NB4 (cell line): Measurements from ENCODE around the gene TMPRSS9.

Source experiments
- CTCF ChIP-seq: IDR thresholded peaks from one replicate; pipeline ENCODE4 v1.5.1; 2012; ENCODE audit warnings: low read depth, low read length
- MAX ChIP-seq: IDR thresholded peaks from 2 replicates; pipeline ENCODE4 v1.6.1; 2011; ENCODE audit warnings: low read depth, low read length
- MYC ChIP-seq: IDR thresholded peaks from 2 replicates; pipeline ENCODE4 v1.6.1; 2011; ENCODE audit warnings: low read depth, low read length
- POLR2A ChIP-seq: IDR thresholded peaks from 2 replicates; pipeline ENCODE4 v1.6.1; 2011; ENCODE audit warnings: mild to moderate bottlenecking; ENCODE audit not compliant: insufficient read length; ENCODE audit errors: extremely low read depth

- no peak for TF ChIP-seq POLR2A
- no peak for TF ChIP-seq CTCF
- no peak for TF ChIP-seq MAX
- no peak for TF ChIP-seq MYC
Measured at GRCh38 chr19:2468596-2468995, 108.5 kb downstream of the TMPRSS9 start.
